ENCODE data around the gene RHOBTB3. TPM values are rescaled to one million over a fixed set of nuclear protein-coding genes. Genes with fewer than 3 reads are reported as not detected.

RHOBTB3 gene
- total RNA-seq, 4 donors from 2014 or later = 70.6 to 126 (median 80.1) TPM

DNA sequence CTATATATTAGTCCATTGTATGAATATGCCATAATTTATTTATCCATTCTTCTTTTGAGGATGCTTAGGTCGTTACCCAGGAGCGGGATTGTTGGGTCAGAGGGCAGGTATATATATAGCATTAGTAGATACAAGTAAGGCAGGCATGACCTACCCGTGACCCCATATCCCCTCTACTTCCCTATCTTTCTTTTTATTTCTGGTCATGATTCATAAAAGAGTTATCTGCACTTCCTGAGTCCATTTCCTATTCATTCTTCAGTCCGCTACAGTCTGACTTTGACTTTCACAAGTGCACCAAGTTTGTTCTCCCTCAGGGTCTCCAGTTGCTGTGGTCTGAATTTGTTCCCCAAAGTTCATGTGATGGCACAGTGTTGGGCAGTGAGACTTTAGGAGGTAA lies 6.9 kb downstream of the RHOBTB3 start:
- Histone ChIP-seq H3K4me1 (no peaks in the 10 kb centered on the region), H3K27me3 (no peaks in the 10 kb centered on the region), H3K36me3 (no peaks in the 10 kb centered on the region), H3K27ac (no peak overlapping the region), H3K4me3 (no peak overlapping the region), H3K9me3 (no peaks in the 10 kb centered on the region)
- intact Hi-C loops (cut with DNase I; ENCODE audit: low total_unique reads) = no loop called here
- TF ChIP-seq, protein P1, sequence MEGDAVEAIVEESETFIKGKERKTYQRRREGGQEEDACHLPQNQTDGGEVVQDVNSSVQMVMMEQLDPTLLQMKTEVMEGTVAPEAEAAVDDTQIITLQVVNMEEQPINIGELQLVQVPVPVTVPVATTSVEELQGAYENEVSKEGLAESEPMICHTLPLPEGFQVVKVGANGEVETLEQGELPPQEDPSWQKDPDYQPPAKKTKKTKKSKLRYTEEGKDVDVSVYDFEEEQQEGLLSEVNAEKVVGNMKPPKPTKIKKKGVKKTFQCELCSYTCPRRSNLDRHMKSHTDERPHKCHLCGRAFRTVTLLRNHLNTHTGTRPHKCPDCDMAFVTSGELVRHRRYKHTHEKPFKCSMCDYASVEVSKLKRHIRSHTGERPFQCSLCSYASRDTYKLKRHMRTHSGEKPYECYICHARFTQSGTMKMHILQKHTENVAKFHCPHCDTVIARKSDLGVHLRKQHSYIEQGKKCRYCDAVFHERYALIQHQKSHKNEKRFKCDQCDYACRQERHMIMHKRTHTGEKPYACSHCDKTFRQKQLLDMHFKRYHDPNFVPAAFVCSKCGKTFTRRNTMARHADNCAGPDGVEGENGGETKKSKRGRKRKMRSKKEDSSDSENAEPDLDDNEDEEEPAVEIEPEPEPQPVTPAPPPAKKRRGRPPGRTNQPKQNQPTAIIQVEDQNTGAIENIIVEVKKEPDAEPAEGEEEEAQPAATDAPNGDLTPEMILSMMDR (IDR thresholded peaks at IDR 0.05) = no peak
- TF ChIP-seq POLR2A (IDR thresholded peaks at IDR 0.05) = no peak
- no peak for DNase-seq

DNA sequence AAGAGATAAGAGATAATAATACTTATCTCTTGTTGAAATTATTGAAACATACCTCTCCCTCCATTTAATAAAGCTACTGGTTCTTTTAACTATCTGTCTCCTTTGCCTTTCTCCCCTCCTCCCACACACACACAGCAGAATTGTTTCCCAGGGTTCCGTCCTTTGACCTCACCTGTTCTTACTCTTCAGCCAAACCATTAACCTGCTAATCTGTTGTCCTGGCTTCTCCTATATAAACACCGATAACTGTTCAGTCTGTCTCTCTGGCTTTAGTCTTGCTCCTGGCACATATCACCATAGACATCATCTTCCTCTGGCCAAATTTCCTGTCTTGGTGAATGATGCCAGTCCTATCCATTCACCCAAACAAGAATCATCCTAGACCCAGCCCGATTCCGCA lies 7.7 kb downstream of the RHOBTB3 start:
- Histone ChIP-seq H3K4me3 (no peak overlapping the region), H3K27me3 (no peaks in the 10 kb centered on the region), H3K36me3 (no peaks in the 10 kb centered on the region), H3K9me3 (no peaks in the 10 kb centered on the region), H3K27ac (no peak overlapping the region), H3K4me1 (no peaks in the 10 kb centered on the region)
- intact Hi-C loops (cut with DNase I; ENCODE audit: low total_unique reads) = no loop called here
- TF ChIP-seq POLR2A (IDR thresholded peaks at IDR 0.05) = no peak
- TF ChIP-seq, protein P1 (IDR thresholded peaks at IDR 0.05) = no peak
- no peak for DNase-seq

DNA sequence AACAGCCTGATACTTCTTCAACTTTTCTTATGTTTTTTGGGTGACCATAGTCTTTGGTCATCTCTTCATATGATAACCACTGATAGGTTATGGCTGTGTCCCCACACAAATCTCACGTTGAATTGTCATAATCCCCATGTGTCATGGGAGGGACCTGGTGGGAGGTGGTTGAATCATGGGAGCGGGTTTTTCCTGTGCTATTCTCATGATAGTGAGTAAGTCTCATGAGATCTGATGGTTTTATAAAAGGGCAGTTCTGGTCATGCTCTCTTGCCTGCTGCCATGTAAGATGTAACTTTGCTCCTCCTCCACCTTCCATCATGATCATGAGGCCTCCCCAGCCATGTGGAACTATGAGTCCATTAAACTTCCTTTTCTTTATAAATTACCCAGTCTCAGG lies 8.7 kb downstream of the RHOBTB3 start:
- H3K9me3 ChIP-seq = no peaks in the 10 kb centered on the region
- H3K4me1 ChIP-seq = no peaks in the 10 kb centered on the region
- H3K27ac ChIP-seq = no peak overlapping the region
- intact Hi-C loops (cut with DNase I; ENCODE audit: low total_unique reads) = no loop called here
- no peaks in the 10 kb centered on the region for H3K36me3 ChIP-seq
- TF ChIP-seq POLR2A (IDR thresholded peaks at IDR 0.05) = no peak
- TF ChIP-seq, protein P1 (IDR thresholded peaks at IDR 0.05) = no peak
- H3K4me3 ChIP-seq = no peak overlapping the region
- no peak for DNase-seq
- H3K27me3 ChIP-seq = no peaks in the 10 kb centered on the region

DNA sequence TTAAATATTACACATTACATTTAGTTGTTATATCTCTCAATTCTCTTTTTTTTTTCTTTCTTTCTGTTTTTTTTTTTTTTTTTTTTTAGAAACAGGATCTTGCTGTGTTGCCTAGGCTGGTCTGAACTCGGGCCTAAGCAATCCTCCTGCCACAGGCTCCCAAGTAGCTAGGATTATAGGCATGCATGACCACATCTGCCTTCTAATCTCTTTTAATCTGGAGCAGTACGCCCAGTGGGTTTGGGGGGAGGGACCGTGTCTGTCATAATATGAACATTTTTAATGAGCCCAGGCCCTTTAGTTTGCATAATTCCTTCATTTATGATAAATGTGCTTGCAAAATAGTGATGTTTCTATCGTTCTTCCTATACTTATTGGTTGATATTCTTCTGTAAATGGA lies 10.3 kb downstream of the RHOBTB3 start:
- intact Hi-C loops (cut with DNase I; ENCODE audit: low total_unique reads) = no loop called here
- no peaks in the 10 kb centered on the region for H3K9me3 ChIP-seq
- H3K4me3 ChIP-seq = no peak overlapping the region
- DNase-seq = no peak
- H3K27me3 ChIP-seq = no peaks in the 10 kb centered on the region
- no peaks in the 10 kb centered on the region for H3K4me1 ChIP-seq
- TF ChIP-seq, protein P1 (IDR thresholded peaks at IDR 0.05) = no peak
- TF ChIP-seq POLR2A (IDR thresholded peaks at IDR 0.05) = no peak
- H3K27ac ChIP-seq = no peak overlapping the region
- no peaks in the 10 kb centered on the region for H3K36me3 ChIP-seq

DNA sequence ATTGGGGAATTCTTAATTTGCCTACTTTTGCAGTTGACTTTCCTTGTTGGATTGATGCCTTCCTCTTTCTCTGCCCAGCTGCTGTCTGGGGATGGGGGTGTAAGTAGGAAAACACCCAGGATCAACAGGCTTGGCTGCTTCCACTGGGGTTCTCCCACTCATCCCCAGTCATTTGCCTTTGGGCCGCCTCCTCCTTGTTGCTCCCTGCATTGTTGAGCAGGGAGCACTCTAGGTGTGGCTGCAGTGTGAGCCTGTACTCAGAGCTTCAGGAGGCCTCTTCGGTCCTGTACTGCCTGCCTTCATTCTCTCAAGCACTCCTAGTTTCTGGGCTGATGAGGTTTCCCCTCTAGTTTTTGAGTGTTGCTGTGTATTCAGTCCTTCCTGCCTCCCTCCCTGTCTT lies 12.1 kb downstream of the RHOBTB3 start:
- TF ChIP-seq POLR2A (IDR thresholded peaks at IDR 0.05) = no peak
- TF ChIP-seq, protein P1 (IDR thresholded peaks at IDR 0.05) = no peak
- Histone ChIP-seq H3K27ac (no peak overlapping the region), H3K4me3 (no peak overlapping the region), H3K4me1 (no peaks in the 10 kb centered on the region), H3K36me3 (no peaks in the 10 kb centered on the region), H3K9me3 (no peaks in the 10 kb centered on the region), H3K27me3 (no peaks in the 10 kb centered on the region)
- DNase-seq = no peak
- intact Hi-C loops (cut with DNase I; ENCODE audit: low total_unique reads) = no loop called here

Data from uterus (tissue), 4 donors.